ENCODE results near the gene NR2F6.

NR2F6 gene

DNA sequence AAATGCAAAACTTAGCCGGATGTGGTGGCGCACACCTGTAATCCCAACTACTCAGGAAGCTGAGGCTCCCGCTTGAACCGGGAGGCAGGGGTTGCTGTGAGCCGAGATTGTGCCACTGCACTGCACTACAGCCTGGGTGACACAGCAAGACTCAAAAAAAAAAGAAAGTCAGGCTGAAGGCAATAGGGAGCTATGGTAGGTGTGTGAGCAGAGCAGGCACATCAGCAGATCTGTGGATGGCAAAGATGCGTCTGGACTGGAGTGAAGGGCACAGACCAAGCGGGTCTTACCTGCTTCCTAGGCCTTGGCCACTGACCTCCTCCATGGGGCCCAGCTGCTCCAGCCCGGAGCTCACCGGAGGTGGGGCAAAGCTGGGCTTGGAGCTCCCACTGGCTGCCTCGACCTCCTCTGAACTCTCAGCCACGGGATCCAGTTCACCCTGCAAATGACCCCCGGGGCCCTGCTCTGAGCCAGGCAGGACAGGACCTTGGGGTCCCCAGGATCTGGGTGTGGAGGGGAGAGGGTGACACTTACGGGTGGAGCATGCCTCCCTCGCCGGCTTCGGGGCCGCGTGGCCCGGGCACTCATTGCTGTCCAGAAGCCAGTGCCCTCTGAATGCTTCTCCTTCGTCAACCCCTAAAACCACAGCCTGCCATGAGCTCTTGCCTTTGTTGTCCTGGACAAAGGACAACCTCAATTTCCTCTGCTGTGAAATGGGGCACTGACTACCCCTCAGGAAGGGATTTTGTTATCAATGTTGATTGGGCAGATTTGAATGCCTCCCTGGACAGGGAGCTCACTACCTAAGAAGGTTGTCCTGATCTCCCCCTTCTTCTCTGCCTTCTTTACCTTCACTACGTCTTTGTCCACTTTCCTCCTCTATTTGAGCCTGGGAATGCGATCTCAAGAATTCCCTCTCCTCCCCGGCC lies 18.3 kb upstream of the NR2F6 start:
- no peak for DNase-seq

DNA sequence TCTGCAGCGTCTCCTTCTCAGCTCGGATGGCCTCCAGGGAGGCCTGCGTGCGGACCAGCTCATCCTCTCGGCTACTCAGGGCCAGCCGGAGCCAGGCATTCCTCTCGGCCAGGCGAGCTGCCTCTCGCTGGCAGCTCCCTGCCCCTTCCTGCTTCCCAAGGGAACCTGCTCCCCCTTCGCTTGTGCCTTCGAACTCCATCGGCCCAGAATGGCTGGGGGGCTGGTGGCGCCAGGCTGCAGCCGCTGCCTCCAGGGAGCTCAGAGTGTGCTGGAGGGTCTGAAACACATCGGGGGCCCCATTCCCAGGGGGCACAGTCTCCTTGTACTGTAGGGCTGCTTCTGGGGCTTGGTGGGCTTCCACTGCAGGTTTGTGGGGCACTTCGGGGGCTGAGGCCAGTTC lies 16.8 kb upstream of the NR2F6 start:
- DNase-seq = no peak

DNA sequence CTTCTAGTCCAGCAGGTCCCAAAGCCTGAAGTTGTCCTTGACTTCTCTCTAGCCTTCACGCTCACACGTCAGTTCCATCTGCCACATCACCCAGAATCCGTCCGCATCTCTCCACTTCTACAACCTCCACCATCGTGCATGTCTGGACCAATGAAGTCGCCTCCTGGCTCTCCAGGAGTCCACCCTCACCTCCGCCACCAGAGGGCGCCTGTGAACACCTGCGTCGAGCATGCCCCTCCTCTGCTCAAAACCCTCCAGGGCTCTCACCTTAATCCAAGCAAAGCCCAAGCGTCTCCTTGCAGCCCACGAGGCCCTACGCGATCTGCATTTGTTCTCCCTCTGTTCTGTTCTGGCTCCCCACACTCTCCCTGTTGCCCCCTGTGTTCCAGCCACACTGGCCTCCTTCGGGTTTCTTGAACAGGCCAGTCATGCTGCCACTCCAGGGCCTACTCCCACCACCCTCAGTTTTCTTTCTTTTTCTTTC lies 15.2 kb upstream of the NR2F6 start:
- DNase-seq = peak; percentile 94

DNA sequence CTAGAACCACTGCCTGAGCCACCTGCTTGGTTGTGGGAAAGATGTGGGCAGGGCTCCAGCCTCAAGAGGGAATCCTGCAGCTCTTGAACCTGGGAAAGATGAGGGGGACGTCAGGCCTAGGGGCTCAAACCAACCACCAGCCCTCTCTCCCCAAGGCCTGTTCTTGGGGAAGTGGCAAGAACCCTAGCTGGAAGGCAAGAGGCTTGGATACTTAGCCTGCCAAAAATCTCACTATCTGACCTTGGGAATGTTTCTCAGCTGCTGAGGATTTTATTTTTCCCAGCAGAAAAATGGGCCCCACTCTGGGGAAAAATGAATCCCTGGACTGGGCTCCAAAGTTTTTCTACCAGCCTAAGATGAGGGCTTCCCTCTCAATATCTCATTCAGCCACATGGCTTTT lies 14.2 kb upstream of the NR2F6 start:
- no peak for DNase-seq

DNA sequence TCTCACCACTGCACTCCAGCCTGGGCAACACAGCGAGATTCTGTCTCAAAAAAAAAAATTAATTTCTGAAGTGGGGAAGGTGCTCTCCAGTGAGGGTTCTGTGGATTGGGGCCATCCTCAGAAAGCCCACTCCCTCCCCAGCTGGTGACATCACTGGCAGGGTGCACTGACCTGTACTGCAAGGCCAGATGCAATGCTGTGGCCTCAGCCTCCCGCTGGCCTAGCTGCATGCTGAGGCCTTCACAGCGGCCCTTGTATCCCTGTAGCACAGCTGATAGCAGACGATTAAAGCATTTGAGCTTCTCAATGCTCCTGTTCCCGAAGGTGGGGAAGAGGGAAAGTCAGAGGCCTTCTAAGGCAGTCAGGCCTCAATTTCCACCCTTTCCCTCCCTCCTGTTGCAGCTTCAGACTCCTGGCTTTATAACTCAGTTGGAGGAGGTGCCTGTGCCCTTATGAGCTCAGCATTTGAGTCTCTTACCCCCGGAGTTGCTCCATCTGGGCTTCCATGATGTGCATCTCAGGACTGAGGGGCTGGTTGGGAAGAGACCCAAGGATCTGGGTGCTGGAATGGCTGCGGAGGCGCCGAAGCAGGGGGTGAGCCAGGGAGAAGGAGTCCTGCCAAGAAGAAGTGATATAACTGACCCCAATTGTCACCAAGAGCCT lies 13.5 kb upstream of the NR2F6 start:
- no peak for DNase-seq

DNA sequence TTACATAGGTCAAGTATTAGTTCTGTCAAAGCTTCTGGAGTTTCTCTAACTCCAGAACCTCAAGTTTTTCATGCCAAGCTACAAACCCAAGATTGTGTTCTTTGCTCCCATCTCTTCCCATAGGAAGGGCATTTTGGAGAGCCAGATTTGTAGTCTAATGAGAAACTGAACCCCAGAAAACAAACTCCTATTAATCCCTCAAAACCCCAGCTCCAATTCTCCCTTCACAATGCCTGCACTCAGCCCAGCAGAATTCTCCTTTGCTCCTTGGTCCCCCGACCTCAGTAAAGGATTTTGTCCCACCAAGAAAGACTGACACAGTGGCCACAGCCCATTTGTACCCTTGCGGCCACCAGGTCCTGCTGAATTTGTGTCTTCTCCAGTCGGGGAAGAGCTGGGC lies 10.4 kb upstream of the NR2F6 start:
- DNase-seq = no peak

DNA sequence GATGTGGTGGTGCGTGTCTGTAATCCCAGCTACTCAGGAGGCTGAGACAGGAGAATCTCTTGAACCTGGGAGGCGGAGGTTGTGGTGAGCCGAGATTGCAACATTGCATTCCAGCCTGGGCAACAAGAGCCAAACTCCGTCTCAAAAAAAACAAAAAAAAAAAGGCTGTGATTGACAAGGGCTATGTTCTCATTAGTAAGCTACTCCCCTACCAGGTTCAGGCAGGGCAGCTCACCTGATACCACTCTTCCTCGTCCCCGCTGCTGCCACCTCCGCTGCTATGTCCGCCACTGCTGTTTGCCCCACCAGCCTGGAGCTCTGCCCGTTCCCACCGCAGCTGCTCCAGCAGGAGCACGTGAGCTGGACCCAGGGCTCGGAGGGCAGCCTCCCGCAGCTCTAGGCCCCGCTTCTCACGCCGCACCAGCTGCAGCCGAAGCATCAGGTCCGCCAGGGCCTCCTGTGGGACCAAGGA lies 9.5 kb upstream of the NR2F6 start:
- no peak for DNase-seq

DNA sequence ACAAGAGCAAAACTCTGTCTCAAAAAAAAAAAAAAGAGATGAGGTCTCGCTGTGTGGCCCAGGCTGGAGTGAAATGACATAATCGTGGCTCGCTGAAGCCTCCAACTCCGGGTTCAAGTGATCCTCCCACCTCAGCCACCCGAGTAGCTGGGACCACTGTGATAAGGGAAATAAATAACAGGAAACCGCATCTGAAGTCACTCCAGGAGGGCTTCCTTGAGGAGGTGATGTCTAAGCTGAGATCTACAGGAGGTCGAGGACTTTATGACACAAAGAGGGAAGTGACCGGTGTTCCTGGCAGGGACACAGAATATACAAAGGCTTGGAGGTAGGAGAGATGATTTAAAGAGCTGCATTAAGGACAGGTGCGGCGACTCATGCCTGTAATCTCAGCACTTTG lies 8.9 kb upstream of the NR2F6 start:
- DNase-seq = peak; percentile 12

DNA sequence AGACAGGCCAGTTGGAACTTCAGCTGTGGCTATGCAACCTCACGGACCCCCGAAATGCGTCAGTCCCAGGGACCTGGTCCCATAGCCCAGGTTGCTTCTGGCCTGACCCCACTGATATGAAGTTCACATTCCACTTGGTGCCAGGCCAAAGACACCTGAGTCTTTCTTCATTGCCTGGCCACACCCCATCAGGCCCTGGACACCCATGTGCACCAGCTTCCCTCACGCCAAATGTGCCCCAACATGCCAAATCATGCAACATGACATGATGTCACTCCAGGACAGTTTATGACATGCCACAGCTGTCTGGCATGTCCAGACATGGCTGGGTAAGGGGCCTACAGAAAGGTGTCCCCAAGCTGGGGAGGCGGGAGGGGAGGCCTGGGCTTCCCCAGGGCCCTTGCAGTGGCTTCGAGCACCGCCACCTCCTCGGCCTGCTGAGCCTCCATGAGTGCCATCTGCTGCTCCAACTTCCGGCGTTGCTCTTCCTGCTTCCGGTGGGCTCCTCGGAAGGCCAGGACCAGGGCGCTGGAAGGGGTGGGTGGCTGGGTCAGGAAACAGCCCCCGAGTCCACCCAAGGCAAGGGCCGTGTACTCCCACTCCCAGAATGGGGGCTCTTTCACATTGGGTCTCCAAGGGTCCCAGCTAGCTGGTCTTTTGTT lies 4.3 kb upstream of the NR2F6 start:
- no peak for DNase-seq

DNA sequence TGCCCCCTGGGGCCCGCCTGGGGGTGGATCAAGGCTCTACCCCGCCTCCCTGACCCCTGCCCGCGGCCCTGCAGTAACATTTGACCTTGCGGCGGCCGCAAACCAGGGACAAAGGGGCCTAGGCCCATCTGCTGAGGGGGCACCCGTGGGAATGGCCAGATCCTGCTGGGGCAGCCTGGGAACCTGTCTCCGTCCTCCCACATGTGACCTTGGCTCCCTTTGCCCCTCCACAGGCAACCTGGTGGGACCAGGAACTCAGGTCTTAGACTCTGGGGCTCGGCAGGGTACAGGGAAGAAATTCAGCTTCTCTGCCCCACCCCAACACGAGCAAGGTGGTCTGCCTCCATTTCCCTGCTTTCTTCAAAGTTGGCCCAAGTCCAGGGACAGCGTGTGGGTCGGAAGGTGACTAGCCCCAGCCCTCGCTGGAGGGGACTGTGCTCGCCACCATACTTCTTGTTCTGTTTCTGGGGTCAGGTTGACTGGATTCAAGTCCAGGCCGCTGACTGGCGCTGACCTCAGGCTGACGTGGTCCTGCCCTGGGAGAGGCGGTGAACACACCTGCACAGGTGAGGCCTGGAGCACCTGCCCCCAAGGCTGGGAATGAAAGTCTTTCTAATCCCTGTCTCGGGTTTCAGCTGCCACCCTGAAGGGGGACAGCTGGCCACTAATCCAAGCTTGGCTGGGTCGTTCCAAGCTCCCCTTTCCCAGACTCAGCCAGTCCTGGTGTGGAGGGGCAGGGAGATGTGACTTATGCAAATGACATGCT lies 2.5 kb upstream of the NR2F6 start:
- DNase-seq = no peak

DNA sequence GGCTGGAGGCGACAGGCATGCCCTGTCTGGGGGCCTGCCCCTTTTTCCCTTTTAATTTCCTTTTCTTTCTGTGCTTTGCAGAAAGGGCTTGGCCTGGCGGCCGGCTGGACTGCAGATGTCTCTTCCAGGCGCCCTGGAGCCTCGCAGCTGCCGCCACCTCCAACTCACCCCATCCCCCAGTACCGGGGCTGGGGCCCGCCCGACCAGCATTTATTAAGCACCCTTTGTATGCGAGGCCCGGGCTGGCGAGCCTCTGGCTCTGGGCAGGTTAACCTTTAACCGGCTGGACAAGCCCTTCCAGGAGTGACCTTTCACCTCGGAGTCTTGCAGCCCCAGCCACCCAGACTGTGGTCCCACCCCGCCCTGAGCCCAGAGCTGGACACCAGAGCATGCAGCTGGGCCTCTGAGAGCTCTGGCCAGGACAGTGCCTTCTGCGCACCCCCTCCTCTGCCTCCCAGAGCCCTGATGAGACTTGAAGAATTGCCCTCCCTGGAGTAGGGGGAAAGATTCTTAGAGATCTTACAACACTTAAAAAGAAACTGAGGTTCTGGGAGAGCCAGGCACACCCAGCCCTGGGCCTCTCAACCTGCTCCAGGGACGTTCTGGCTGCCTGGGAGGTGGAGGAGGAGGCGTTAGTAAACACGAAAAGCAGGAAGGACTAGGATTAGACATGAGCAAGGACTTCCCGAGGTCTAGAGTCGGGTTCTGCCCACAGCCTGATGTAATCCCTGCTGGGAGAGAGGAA lies 1.1 kb upstream of the NR2F6 start:
- DNase-seq = peak; percentile 11

DNA sequence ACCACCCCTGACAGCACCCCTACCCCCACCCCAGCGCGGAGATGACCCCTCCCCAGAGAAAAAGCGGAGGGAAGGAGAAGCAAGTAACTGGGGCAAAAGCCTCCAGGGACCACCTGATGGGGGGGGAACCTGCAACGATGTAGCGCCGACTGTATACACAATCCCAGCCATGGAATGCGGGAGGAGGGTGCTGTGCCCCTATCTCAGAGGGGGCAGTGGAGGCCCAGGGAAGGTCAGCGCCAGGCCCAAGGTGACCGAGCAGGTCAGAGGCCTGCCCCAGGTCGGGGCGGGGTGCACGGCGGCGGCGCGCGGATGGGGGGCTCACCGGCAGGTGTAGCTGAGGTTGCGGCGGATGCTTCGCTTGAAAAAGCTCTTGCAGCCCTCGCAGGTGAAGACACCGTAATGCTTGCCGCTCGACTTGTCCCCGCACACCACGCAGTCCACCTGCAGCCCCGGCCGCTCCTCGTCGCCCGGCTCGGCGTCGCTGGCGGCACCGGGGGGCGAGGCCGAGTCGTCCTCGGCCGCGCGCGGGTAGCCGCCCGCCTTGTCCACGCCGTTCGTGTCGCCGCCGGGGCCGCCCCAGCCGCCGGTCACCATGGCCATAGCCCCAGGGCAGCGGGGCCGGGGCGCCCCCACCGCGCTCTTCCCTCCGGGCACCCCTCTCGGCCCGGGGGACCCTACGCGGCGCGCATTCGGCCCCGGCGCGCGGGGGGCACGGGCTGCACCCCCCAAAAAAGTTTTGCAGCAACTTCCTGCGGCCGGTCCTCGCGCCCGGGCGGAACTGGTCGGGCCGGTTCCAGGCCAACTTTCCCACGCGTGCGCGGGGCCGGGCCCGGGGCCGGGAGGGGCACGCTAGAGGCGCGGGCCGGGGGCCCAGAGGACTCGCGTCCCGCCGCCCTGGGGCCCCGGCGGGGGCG lies 843 bp downstream of the NR2F6 start:
- peak; percentile 22 for DNase-seq

DNA sequence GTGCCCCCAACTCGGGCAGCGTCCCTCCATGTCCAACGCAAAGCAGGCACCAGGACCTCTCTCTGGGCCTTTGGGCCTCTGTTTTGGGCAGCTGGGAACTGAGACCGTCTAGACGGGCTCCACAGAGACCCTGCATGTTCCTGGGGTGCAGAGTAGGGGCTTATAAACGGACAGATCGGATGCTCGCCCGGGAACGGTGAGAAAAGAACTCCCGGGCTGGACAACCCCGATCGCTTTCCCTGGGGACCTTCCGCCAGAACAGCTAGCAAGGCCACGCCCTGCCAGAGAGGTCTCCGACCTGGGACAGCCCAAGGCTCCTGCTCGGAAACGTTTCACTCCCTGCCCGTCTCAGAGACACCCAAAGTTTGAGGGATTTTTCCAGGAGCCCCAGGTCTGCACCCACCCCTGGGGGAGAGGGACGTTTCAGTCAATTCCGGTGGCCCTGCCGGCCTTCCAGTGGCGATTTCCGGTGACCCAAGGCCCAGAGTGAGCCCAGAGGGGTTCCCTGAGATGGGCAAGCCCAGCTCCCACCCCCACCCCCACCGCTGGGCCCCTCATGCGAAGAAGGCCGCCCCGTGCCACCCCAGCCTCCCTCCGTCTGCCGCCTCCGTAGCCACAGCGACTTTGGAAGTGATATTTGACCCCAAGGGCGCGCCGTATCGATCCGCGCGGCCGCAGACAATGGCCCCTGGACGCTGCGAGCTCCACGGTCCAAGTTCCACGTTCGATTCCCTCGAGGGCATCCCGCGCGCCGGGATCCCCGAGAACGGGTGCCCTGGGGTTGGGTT lies 1.7 kb downstream of the NR2F6 start:
- no peak for DNase-seq

DNA sequence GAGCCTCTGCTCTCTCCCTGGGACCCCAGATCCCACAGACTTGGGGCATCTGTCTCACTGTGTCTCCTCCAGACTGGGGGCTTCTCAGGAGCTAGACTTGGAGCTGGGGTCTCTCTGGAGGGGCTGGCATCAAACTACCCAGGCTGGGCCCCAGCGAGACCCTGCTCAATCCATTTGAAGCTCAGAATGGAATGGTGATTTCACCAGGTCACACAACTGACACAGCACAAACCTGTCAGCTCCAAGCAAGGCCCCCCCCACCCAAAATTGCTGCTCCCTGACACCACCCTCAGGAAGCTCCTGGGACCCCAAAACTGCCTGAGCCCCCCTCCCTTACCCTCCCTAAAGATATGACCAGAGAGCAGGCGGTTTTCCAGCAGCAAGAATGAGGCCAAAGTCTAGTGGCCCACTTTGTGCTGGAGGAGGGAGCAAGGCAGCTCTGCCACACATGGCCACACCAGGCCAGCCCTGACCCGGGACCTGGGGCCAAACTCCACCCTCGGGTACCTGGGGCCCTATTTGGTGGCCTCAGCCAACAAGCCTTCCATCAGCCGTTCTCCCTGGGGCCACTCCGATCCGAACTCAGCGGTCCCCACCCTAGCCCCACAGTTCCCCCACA lies 2.4 kb downstream of the NR2F6 start:
- DNase-seq = no peak

DNA sequence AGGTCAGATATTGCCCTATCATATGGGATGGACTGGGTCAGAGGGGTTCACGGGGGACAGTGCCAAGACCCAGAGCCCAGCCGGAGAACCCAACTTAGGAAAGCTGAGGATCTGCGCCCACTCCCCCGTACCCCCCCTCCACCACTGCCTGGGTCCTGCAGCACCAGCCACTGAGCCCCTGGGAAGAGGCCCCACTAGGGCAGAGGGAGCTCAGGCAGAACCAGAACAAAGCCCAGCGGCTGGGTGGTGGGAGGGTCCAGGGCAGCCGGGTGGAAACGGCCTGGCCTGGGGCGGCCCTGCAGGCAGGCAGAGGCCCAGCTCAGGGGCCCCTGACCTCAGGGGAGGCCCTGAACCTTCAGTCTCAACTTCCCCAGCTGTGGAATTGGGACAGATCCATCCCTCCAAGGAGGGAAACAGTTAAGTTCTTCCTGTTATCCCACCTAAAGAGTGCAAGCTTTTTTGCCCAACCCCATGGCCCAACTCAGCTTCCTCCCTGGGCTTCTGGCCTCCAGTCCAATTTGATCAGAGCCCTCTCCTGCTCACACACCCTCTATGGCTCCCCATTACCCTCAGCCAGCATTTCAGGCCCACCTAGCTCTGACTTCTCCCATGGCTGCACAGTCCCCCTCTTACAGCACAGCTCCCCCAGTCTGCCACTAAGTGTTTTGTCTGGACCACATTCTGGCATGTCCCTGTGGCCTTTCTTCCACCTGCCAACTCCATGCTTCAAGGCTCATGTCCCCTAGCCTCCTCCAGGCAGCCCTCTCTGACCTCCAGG lies 3.1 kb downstream of the NR2F6 start:
- no peak for DNase-seq

DNA sequence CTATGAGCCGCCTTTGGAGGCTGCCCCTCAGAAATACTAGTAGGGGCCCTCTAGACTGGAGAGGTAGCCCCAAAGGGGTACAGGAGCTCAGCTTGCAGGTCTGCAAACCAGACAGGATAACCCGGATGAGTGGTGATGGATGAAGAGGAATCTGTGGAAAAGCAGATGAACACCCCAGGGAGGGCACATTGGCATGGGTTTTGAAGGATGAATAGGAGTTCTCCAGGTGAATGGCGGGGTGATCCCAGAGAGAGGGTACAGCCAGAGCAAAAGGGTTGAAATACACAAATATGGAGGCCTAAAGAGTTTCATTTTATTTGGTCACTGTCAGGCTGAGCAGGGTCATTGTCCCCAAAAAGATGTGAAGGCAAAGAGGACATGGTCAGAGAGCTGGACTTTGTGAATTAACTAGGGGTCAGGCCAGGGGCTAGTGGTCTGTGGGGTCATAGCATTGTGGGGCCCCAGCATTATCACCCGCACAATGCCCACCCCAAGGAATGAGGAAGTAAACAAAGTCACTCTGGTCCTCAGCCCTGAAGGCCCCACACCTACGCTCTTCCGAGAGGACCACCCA lies 4.8 kb downstream of the NR2F6 start:
- DNase-seq = no peak

DNA sequence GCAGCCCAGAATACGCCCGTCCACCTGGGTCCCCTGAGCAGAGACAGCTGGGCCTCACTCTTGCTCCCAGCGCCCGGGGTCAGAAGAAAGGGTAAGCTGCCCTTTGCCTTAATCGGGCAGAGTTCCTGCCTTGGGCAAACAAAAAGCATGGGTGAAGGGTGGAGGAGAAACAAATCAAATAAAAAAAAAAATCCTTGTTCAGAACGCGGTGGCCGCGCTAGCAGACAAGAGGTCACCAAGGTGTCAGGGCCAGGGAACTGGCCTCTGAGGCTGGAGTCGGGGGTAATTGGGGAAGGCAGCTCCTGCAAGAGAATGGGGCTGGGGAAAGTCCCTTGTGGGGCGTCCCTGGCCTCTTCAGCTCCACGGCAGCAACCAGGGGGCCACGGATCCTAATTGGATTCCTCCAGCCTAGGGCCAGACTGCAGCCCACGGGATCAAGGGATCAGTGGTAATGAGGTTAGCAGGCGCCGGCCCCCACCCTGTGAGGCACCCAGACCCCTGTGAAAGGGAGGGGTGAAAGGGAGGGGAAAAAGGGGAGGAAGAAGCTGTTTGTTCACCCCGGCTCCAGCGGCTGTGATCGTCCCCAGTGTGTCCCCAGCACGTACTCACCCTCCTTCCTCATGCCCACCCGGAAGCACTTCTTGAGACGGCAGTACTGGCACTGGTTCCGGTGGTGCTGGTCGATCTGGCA lies 5.5 kb downstream of the NR2F6 start:
- no peak for DNase-seq
